Gastrocnemius medialis (tissue), 4 donors: ENCODE results near the gene GCNT1. TPM values are rescaled to one million over a fixed set of nuclear protein-coding genes. Genes with fewer than 3 reads are reported as not detected.
"Not testable (repeated sequence)": the region's sequence is repeated elsewhere in the genome, so short reads cannot be mapped to it uniquely, and the experiment has no call there.

ENCODE experiments used
- ATAC-seq, 2 donors: fragments of 150-250 bp; one replicate each; pipeline ENCODE4 v1.9.1; 2016
- DNase-seq, 2 donors: peaks; one replicate each; pipeline ENCODE4 v3.0.0-alpha.2; 2019
- H3K27ac ChIP-seq, 4 donors: fragments of 200-600 bp; sonication (generic); 1 replicate in 1 of 4; 2 replicates in 3 of 4; pipeline ENCODE4 v1.5.1; 2016 to 2018; ENCODE audit warnings: mild to moderate bottlenecking in 2 of 4, moderate library complexity in 1 of 4
- H3K27me3 ChIP-seq, 3 donors: fragments of 200-600 bp; sonication (generic) in 2 of 3; 1 replicate in 1 of 3; 2 replicates in 2 of 3; pipeline versions ENCODE4 v1.5.1 to v1.6.0; 2016 to 2019; ENCODE audit warnings: mild to moderate bottlenecking in 1 of 3, moderate library complexity in 1 of 3
- H3K36me3 ChIP-seq, 2 donors: fragments of 200-600 bp; sonication (generic) in 1 of 2; one replicate each; pipeline ENCODE4 v1.5.1; 2017 to 2018
- H3K4me1 ChIP-seq, 2 donors: fragments of 200-600 bp; sonication (generic) in 1 of 2; one replicate each; pipeline ENCODE4 v1.5.1; 2016 to 2017; ENCODE audit warnings: mild to moderate bottlenecking in 2 of 2
- H3K4me3 ChIP-seq, 4 donors: fragments of 200-600 bp; sonication (generic) in 3 of 4; 1 replicate in 1 of 4; 2 replicates in 3 of 4; pipeline ENCODE4 v1.5.1; 2016 to 2019; ENCODE audit warnings: mild to moderate bottlenecking in 2 of 4
- H3K9me3 ChIP-seq, 3 donors: fragments of 200-600 bp; sonication (generic) in 2 of 3; 1 replicate in 1 of 3; 2 replicates in 2 of 3; pipeline ENCODE4 v1.5.1; 2016 to 2019
- CTCF ChIP-seq, 5 experiments: fragments of 450-650 bp in 3 of 5; fragments of 200-600 bp in 2 of 5; sonication (generic) in 2 of 5; IDR thresholded peaks in 4 of 5; conservative IDR thresholded peaks in 1 of 5; 1 replicate in 4 of 5; 2 replicates in 1 of 5; pipeline ENCODE4 v1.5.1; 2016 to 2019; ENCODE audit warnings: antibody characterized with exemption in 5 of 5, mild to moderate bottlenecking in 3 of 5, moderate library complexity in 3 of 5
- POLR2A ChIP-seq, 2 donors: fragments of 450-650 bp; IDR thresholded peaks; one replicate each; pipeline ENCODE4 v1.6.1; 2017; ENCODE audit warnings: antibody characterized with exemption in 2 of 2, mild to moderate bottlenecking in 2 of 2, moderate library complexity in 2 of 2
- in situ Hi-C, 4 donors: fragments of 200-750 bp; cut with MboI; loops; one replicate each; pipeline versions ENCODE4 v1.15.0 to v1.8.0; 2017; ENCODE audit warnings: low sequenced_read_pairs in 4 of 4
- intact Hi-C: fragments of 100-400 bp; cut with DNase I; formaldehyde crosslinking; loops from one replicate; pipeline ENCODE4 v1.15.1; 2023; ENCODE audit warnings: low total_unique reads
- total RNA-seq, 4 donors: library from RNA; depleted of rRNA; stranded (reverse); fragments of >200 nt; gene quantifications; one replicate each; pipeline versions ENCODE4 v1.1.0 to v1.2.3, GENCODE V29; 2016

Gene GCNT1
- total RNA-seq, 4 donors from 2014 or later = 0.98 to 6.6 (median 4.2) TPM

- no peak overlapping the region for H3K4me3 ChIP-seq
- no peaks in the 10 kb centered on the region for H3K4me1 ChIP-seq
- ATAC-seq (no peak), DNase-seq (no peak)
- no peak overlapping the region for H3K27ac ChIP-seq
- H3K9me3 ChIP-seq = no peaks in the 10 kb centered on the region
- H3K27me3 ChIP-seq = no peaks in the 10 kb centered on the region
- TF ChIP-seq POLR2A (IDR thresholded peaks at IDR 0.05) = no peak
- TF ChIP-seq CTCF (IDR thresholded peaks at IDR 0.05 in 4 of 5, conservative IDR thresholded peaks at IDR 0.05 in 1 of 5) = no peak
- no peaks in the 10 kb centered on the region for H3K36me3 ChIP-seq
- in situ Hi-C loops = loop anchor here in 1 of 4 donors (25.0 kb wide), 1 partner anchor 88 kb away; no protein-coding TSS in a partner anchor
- intact Hi-C loops = no loop called here
Observed at GRCh38 chr9:76474419-76474818, 15.4 kb downstream of the GCNT1 start.

- DNase-seq = no peak
- Histone ChIP-seq H3K27ac (no peak overlapping the region), H3K36me3 (no peaks in the 10 kb centered on the region), H3K27me3 (no peaks in the 10 kb centered on the region), H3K9me3 (no peaks in the 10 kb centered on the region), H3K4me1 (no peaks in the 10 kb centered on the region), H3K4me3 (no peak overlapping the region)
- intact Hi-C loops = no loop called here
- TF ChIP-seq POLR2A (IDR thresholded peaks at IDR 0.05) (no peak), CTCF (IDR thresholded peaks at IDR 0.05 in 4 of 5, conservative IDR thresholded peaks at IDR 0.05 in 1 of 5) (no peak)
- in situ Hi-C loops = no loop called here
- ATAC-seq = no peak
Observed at GRCh38 chr9:76475686-76476085, 16.7 kb downstream of the GCNT1 start.

- in situ Hi-C loops = not testable (repeated sequence)
Observed at GRCh38 chr9:76477818-76478217, 18.8 kb downstream of the GCNT1 start.

GRCh38 chr9:76478226-76478625 is 19.2 kb downstream of the GCNT1 start:
- Histone ChIP-seq H3K4me1 (no peaks in the 10 kb centered on the region), H3K27ac (no peak overlapping the region), H3K9me3 (no peaks in the 10 kb centered on the region), H3K36me3 (no peaks in the 10 kb centered on the region), H3K27me3 (no peaks in the 10 kb centered on the region), H3K4me3 (no peak overlapping the region)
- ATAC-seq = no peak
- intact Hi-C loops = no loop called here
- DNase-seq = no peak
- in situ Hi-C loops = no loop called here
- TF ChIP-seq CTCF (IDR thresholded peaks at IDR 0.05 in 4 of 5, conservative IDR thresholded peaks at IDR 0.05 in 1 of 5) = no peak
- no peak for TF ChIP-seq POLR2A (IDR thresholded peaks at IDR 0.05)

More at GRCh38 chr9:76477818-76478217, 18.8 kb downstream of the GCNT1 start:
- H3K27me3 ChIP-seq, DNase-seq, H3K9me3 ChIP-seq, ATAC-seq, H3K4me3 ChIP-seq, H3K36me3 ChIP-seq, H3K27ac ChIP-seq, H3K4me1 ChIP-seq, intact Hi-C loops: not testable (repeated sequence)

- H3K4me3 ChIP-seq, in situ Hi-C loops, intact Hi-C loops, DNase-seq, H3K27ac ChIP-seq, H3K27me3 ChIP-seq, H3K9me3 ChIP-seq, H3K4me1 ChIP-seq, ATAC-seq, H3K36me3 ChIP-seq: not testable (repeated sequence)
Observed at GRCh38 chr9:76479337-76479736, 20.4 kb downstream of the GCNT1 start.

GRCh38 chr9:76486151-76486550 is 27.2 kb downstream of the GCNT1 start:
- Histone ChIP-seq H3K4me1 (peaks cover 0 to 2% of the 10 kb centered on the region in 2 donors), H3K27ac (no peak overlapping the region), H3K36me3 (no peaks in the 10 kb centered on the region), H3K4me3 (no peak overlapping the region), H3K27me3 (no peaks in the 10 kb centered on the region), H3K9me3 (no peaks in the 10 kb centered on the region)
- in situ Hi-C loops = no loop called here
- DNase-seq = no peak
- intact Hi-C loops = no loop called here
- no peak for ATAC-seq
- no peak for TF ChIP-seq CTCF (IDR thresholded peaks at IDR 0.05 in 4 of 5, conservative IDR thresholded peaks at IDR 0.05 in 1 of 5)
- TF ChIP-seq POLR2A (IDR thresholded peaks at IDR 0.05) = no peak
